Endodermal cell (in vitro differentiated cells): Measurements from ENCODE around the gene NAB1. TPM values are rescaled to one million over a fixed set of nuclear protein-coding genes. Genes with fewer than 3 reads are reported as not detected.

Experiments used
- DNase-seq: peaks from one replicate; pipeline ENCODE4 v3.0.0-alpha.2; 2017
- H3K27ac ChIP-seq: 2 replicates; pipeline ENCODE4 v1.5.1; 2013; ENCODE audit warnings: mild to moderate bottlenecking, low read depth, low read length, moderate library complexity
- H3K27me3 ChIP-seq: 2 replicates; pipeline ENCODE4 v1.6.1; 2013; ENCODE audit warnings: mild to moderate bottlenecking, low read length, moderate library complexity; ENCODE audit not compliant: insufficient read depth, control insufficient read depth, poor library complexity, severe bottlenecking
- H3K36me3 ChIP-seq: 2 replicates; pipeline ENCODE4 v1.7.0; 2013; ENCODE audit warnings: mild to moderate bottlenecking, low read length, moderate library complexity; ENCODE audit not compliant: control insufficient read depth, insufficient read depth
- H3K4me1 ChIP-seq: one replicate; pipeline ENCODE4 v1.7.0; 2013; ENCODE audit warnings: low read length; ENCODE audit not compliant: control insufficient read depth, insufficient read depth
- H3K4me3 ChIP-seq: 2 replicates; pipeline ENCODE4 v1.5.1; 2013; ENCODE audit warnings: mild to moderate bottlenecking, low read length, moderate library complexity
- H3K9ac ChIP-seq: 2 replicates; pipeline ENCODE4 v1.6.1; 2013; ENCODE audit warnings: mild to moderate bottlenecking, low read length, moderate library complexity; ENCODE audit not compliant: poor library complexity, severe bottlenecking; ENCODE audit errors: extremely low read depth
- H3K9me3 ChIP-seq: 2 replicates; pipeline ENCODE4 v1.6.1; 2013; ENCODE audit warnings: mild to moderate bottlenecking, low read length, moderate library complexity; ENCODE audit not compliant: control insufficient read depth
- H3K27ac Mint-ChIP-seq: 2 replicates; pipeline ENCODE4 v1.8.0; 2020; ENCODE audit warnings: mixed read lengths
- H3K27me3 Mint-ChIP-seq: 2 replicates; pipeline ENCODE4 v1.8.0; 2021; ENCODE audit warnings: mild to moderate bottlenecking, mixed read lengths; ENCODE audit not compliant: insufficient read depth
- H3K36me3 Mint-ChIP-seq: 2 replicates; pipeline ENCODE4 v1.8.0; 2020; ENCODE audit warnings: low read depth, mixed read lengths
- H3K4me1 Mint-ChIP-seq: 2 replicates; pipeline ENCODE4 v1.8.0; 2020; ENCODE audit warnings: mixed read lengths
- H3K4me3 Mint-ChIP-seq: 2 replicates; pipeline ENCODE4 v1.8.0; 2020; ENCODE audit warnings: mild to moderate bottlenecking, moderate library complexity, mixed read lengths
- H3K9me3 Mint-ChIP-seq: 2 replicates; pipeline ENCODE4 v1.8.0; 2020; ENCODE audit warnings: mild to moderate bottlenecking, mixed read lengths
- CTCF ChIP-seq: fragments of 200-600 bp; sonication (generic); conservative IDR thresholded peaks from 2 replicates; pipeline ENCODE4 v1.5.0; 2021; ENCODE audit warnings: antibody characterized with exemption, mild to moderate bottlenecking
- WGBS, 2 experiments: methylation state at CpG; one replicate each; pipeline versions ENCODE4 v1.1.5 to v1.1.7; 2013; ENCODE audit warnings: missing lambda C conversion rate in 2 of 2, mixed read lengths in 1 of 2; ENCODE audit not compliant: insufficient coverage in 1 of 2, insufficient read length in 1 of 2; 5-methylcytosine and 5-hydroxymethylcytosine counted together
- total RNA-seq, 2 donors: library from RNA; stranded (reverse); fragmentation: NEBNext Ultra II Directional in 1 of 2; extraction: Animal tissue kit (Norgen Biotek cat#: 25700) in 1 of 2; gene quantifications; 2 replicates in 1 of 2; 3 replicates in 1 of 2; pipeline ENCODE4 v1.2.1, GENCODE V29; 2021

The NAB1 gene
- total RNA-seq, 2 donors from 2014 or later: 21.7 to 36.1 TPM

DNA sequence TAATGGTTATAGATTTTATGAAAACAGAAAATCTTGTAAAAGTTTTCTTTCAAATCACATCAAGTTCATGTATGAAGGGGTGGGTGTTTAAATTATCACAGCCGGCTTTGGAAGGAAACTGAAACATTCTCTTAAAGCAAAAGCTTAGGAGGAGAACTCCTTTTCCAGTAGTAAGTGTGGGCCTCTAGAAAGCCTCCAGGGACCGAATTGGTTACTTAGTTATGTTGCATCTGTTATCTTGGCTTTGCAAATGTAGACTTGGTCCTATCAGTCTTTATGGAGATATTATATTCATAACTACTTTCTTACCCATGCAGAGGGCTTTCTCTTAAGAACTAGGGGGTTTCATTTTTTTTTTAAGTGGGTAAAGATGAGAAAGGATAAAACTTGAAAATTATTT, 7.4 kb downstream of the NAB1 start:
- DNase-seq: no peak
- no peaks in the 10 kb centered on the region for H3K9me3 ChIP-seq
- Mint-ChIP-seq H3K36me3 (peaks cover 4% of the 10 kb centered on the region), H3K27me3 (no peaks in the 10 kb centered on the region), H3K27ac (no peak overlapping the region), H3K4me1 (peaks cover 7% of the 10 kb centered on the region), H3K4me3 (no peak overlapping the region), H3K9me3 (no peaks in the 10 kb centered on the region)
- H3K4me1 ChIP-seq: no peaks in the 10 kb centered on the region
- peaks cover 3% of the 10 kb centered on the region for H3K36me3 ChIP-seq
- no peak overlapping the region for H3K4me3 ChIP-seq
- H3K9ac ChIP-seq: no peak overlapping the region
- no peaks in the 10 kb centered on the region for H3K27me3 ChIP-seq
- H3K27ac ChIP-seq: no peak overlapping the region
- WGBS, 2 experiments: 100% methylated on average over 2 of the region's 2 CpGs; no CpG with 5 or more reads in 1 of the 2 experiments
- TF ChIP-seq CTCF: no peak

- no peaks in the 10 kb centered on the region for H3K9me3 ChIP-seq
- no peak overlapping the region for H3K9ac ChIP-seq
- TF ChIP-seq CTCF: no peak
- H3K9me3 Mint-ChIP-seq: no peaks in the 10 kb centered on the region
- no peaks in the 10 kb centered on the region for H3K27me3 Mint-ChIP-seq
- H3K4me3 ChIP-seq: no peak overlapping the region
- H3K4me3 Mint-ChIP-seq: no peak overlapping the region
- peaks cover 3% of the 10 kb centered on the region for H3K36me3 ChIP-seq
- H3K27ac Mint-ChIP-seq: no peak overlapping the region
- H3K4me1 ChIP-seq: peaks cover 4% of the 10 kb centered on the region
- no peaks in the 10 kb centered on the region for H3K27me3 ChIP-seq
- H3K36me3 Mint-ChIP-seq: peaks cover 4% of the 10 kb centered on the region
- H3K4me1 Mint-ChIP-seq: peaks cover 11% of the 10 kb centered on the region
- WGBS, 2 experiments: 92 to 95% methylated on average over 3 to 4 of the region's 4 CpGs
- no peak overlapping the region for H3K27ac ChIP-seq
- no peak for DNase-seq
These were observed 8.8 kb downstream of the NAB1 start for GRCh38 chr2:190657474-190658255.

GRCh38 chr2:190659553-190659952, 10.7 kb downstream of the NAB1 start:
- Mint-ChIP-seq H3K4me1 (peaks cover 13% of the 10 kb centered on the region), H3K9me3 (no peaks in the 10 kb centered on the region), H3K4me3 (no peak overlapping the region), H3K27me3 (no peaks in the 10 kb centered on the region), H3K27ac (no peak overlapping the region), H3K36me3 (peaks cover 4% of the 10 kb centered on the region)
- Histone ChIP-seq H3K4me3 (no peak overlapping the region), H3K27ac (no peak overlapping the region), H3K9me3 (no peaks in the 10 kb centered on the region), H3K27me3 (no peaks in the 10 kb centered on the region), H3K4me1 (peaks cover 4% of the 10 kb centered on the region), H3K36me3 (peaks cover 3% of the 10 kb centered on the region), H3K9ac (no peak overlapping the region)
- WGBS, 2 experiments: 95 to 97% methylated on average over 8 of the region's 8 CpGs
- DNase-seq: no peak
- no peak for TF ChIP-seq CTCF
